K562 (cell line): ENCODE data around the gene USB1. TPM values are rescaled to one million over a fixed set of nuclear protein-coding genes. Genes with fewer than 3 reads are reported as not detected.

Experiments
- ATAC-seq: fragments of 200-7000 bp; cut with Tn5 transposase; 3 replicates; pipeline ENCODE4 v1.9.1; 2020; ENCODE audit warnings: moderate library complexity
- BruUV-seq: library from RNA; stranded (reverse); fragments of 400-500 nt; replicated peaks from 2 replicates; lab custom pipeline; 2021; lab: Mats Ljungman, UMichigan
- CTCF ChIA-PET: fragments of 300-600 bp; formaldehyde crosslinking; extraction: SDS; loops from one replicate; lab custom pipeline; 2021; ENCODE audit warnings: low intra/inter-chr PET ratio; lab: Yijun Ruan, JAX
- POLR2A ChIA-PET: fragments of 300-600, 350-650 bp; sonication (Branson Sonifier 250); formaldehyde crosslinking; extraction: SDS; loops from one replicate; lab custom pipeline; 2021; ENCODE audit warnings: antibody characterized with exemption, inconsistent platforms; lab: Yijun Ruan, JAX
- DNase-seq, 4 experiments: peaks; one replicate each; pipeline versions ENCODE4 v3.0.0 to v3.0.0-alpha.2; 2011 to 2018; ENCODE audit warnings: low spot score in 3 of 4, mixed read lengths in 3 of 4; ENCODE audit errors: extremely low read depth in 1 of 4
- FAIRE-seq: peaks from 2 replicates; lab custom pipeline; 2011; peaks lifted over from hg19 to GRCh38; lab: Jason Lieb, UNC
- H2AFZ ChIP-seq: 2 replicates; pipeline ENCODE4 v1.6.0; 2011; ENCODE audit warnings: low read depth, low read length, control low read depth, inconsistent platforms
- H3K27ac ChIP-seq: fragments of 200-600 bp; 3 replicates; pipeline ENCODE4 v1.8.0; 2011; ENCODE audit warnings: low read depth, mild to moderate bottlenecking, control low read depth, inconsistent platforms, low read length, moderate library complexity, mixed read lengths; ENCODE audit errors: extremely low read depth
- H3K27me3 ChIP-seq, 2 experiments: fragments of 300-600 bp in 1 of 2; 2 replicates in 1 of 2; 3 replicates in 1 of 2; pipeline versions ENCODE4 v1.6.0 to v1.8.0; 2011; ENCODE audit warnings: inconsistent platforms in 2 of 2, low read length in 2 of 2, mild to moderate bottlenecking in 1 of 2, mixed read lengths in 1 of 2, moderate library complexity in 1 of 2; ENCODE audit not compliant: control insufficient read depth in 2 of 2, insufficient read depth in 2 of 2
- H3K36me3 ChIP-seq: fragments of 300-600 bp; 3 replicates; pipeline ENCODE4 v1.8.0; 2011; ENCODE audit warnings: mild to moderate bottlenecking, low read length, inconsistent platforms; ENCODE audit not compliant: control insufficient read depth, insufficient read depth
- H3K4me1 ChIP-seq, 2 experiments: fragments of 200-600 bp in 1 of 2; replicated peaks in 1 of 2; 2 replicates in 1 of 2; 3 replicates in 1 of 2; pipeline versions ENCODE4 v1.5.1 to v1.8.0; 2011; ENCODE audit warnings: inconsistent platforms in 2 of 2, low read length in 2 of 2, mild to moderate bottlenecking in 1 of 2, mixed read lengths in 1 of 2, moderate library complexity in 1 of 2; ENCODE audit not compliant: control insufficient read depth in 2 of 2, insufficient read depth in 2 of 2
- H3K4me2 ChIP-seq: 2 replicates; pipeline ENCODE4 v1.6.1; 2011; ENCODE audit warnings: low read length, control low read depth, inconsistent platforms, mixed read lengths; ENCODE audit not compliant: insufficient read depth
- H3K4me3 ChIP-seq: fragments of 200-600 bp; sonication (generic), shearing (Covaris generic); 2 replicates; pipeline ENCODE4 v1.5.1; 2016; ENCODE audit warnings: control low read depth, inconsistent platforms
- H3K79me2 ChIP-seq: fragments of 200-600 bp; 3 replicates; pipeline ENCODE4 v1.8.0; 2011; ENCODE audit warnings: low read length, inconsistent platforms; ENCODE audit not compliant: control insufficient read depth, insufficient read depth
- H3K9ac ChIP-seq, 2 experiments: 2 replicates each; pipeline versions ENCODE4 v1.6.0 to v1.6.1; 2011; ENCODE audit warnings: low read depth in 2 of 2, low read length in 2 of 2, control low read depth in 1 of 2, inconsistent platforms in 1 of 2, mild to moderate bottlenecking in 1 of 2, mixed read lengths in 1 of 2; ENCODE audit not compliant: insufficient read depth in 1 of 2
- H3K9me1 ChIP-seq: one replicate; pipeline ENCODE4 v1.6.0; 2011; ENCODE audit warnings: inconsistent platforms, mild to moderate bottlenecking, low read length, moderate library complexity; ENCODE audit not compliant: control insufficient read depth, insufficient read depth
- H3K9me3 ChIP-seq: replicated peaks from 2 replicates; pipeline ENCODE4 v1.5.1; 2011; ENCODE audit warnings: low read depth, low read length, inconsistent platforms; ENCODE audit not compliant: control insufficient read depth, insufficient read depth
- H4K20me1 ChIP-seq: replicated peaks from 2 replicates; pipeline ENCODE4 v1.6.1; 2011; ENCODE audit warnings: low read length, inconsistent platforms, mixed read lengths; ENCODE audit not compliant: control insufficient read depth, insufficient read depth
- CCAR2 ChIP-seq: fragments of 200-400 bp; formaldehyde crosslinking; IDR thresholded peaks from 2 replicates; pipeline ENCODE4 v1.6.1; 2017; ENCODE audit warnings: mild to moderate bottlenecking, low read depth, low read length
- SOX6 ChIP-seq: fragments of 450-650 bp; IDR thresholded peaks from 2 replicates; pipeline ENCODE4 v1.6.1; 2014; ENCODE audit warnings: mild to moderate bottlenecking
- ZNF316 ChIP-seq: fragments of 450-650 bp; IDR thresholded peaks from 2 replicates; pipeline ENCODE4 v1.6.1; 2016
- WGBS: fragments of 100-300 bp; shearing (Covaris generic); methylation state at CpG from one replicate; pipeline ENCODE4 v1.1.6; 2016; ENCODE audit warnings: low coverage, mixed read lengths; ENCODE audit not compliant: insufficient coverage; ENCODE audit errors: missing lambda C conversion rate; 5-methylcytosine and 5-hydroxymethylcytosine counted together
- in situ Hi-C: fragments of 300-500 bp; cut with MboI; formaldehyde crosslinking; loops from 4 replicates; pipeline ENCODE4 v1.15.0; 2018; ENCODE audit warnings: inconsistent platforms, mixed read lengths
- intact Hi-C: fragments of 100-400 bp; cut with micrococcal nuclease; formaldehyde crosslinking; loops from 2 replicates; pipeline ENCODE4 v1.14.2; 2022
- polyA plus RNA-seq, 8 experiments: library from polyadenylated mRNA; depleted of rRNA in 4 of 8; stranded (reverse) in 5 of 8; unstranded in 3 of 8; fragments of >200 nt; fragmentation: Nextera tagmentation in 2 of 8; fragmentation: Illumina TruSeq in 1 of 8; extraction: Ambion mirVana in 2 of 8; extraction: Trizol in 1 of 8; gene quantifications; 2 replicates each; pipeline versions ENCODE4 v1.2.1 to v1.2.3, GENCODE V29; 2011 to 2014; ENCODE audit warnings: inconsistent platforms in 1 of 8, missing spikeins in 1 of 8
- total RNA-seq, 7 experiments: library from RNA; depleted of rRNA in 6 of 7; stranded (reverse); fragments of >200 nt in 6 of 7; fragmentation: Illumina TruSeq in 2 of 7; extraction: Trizol in 2 of 7; gene quantifications; 2 replicates each; pipeline versions ENCODE4 v1.2.1 to v1.2.3, GENCODE V29; 2011 to 2021; ENCODE audit warnings: low replicate concordance in 1 of 7
- TF ChIP-seq, protein P1 (sequence below): fragments of 250-450 bp; sonication (Bioruptor Pico); IDR thresholded peaks from 2 replicates; pipeline ENCODE4 v1.8.0; 2022; ENCODE audit warnings: moderate library complexity, mild to moderate bottlenecking, inconsistent platforms

Gene USB1
- total and polyA plus RNA-seq, 9 of the 15 experiments (the other 6 are each of a cell fraction or from before 2014, with no cell fraction given) = 11.6 to 73.6 (median 19.4) TPM

GRCh38 chr16:58054289-58054688 lies 53.1 kb downstream of the USB1 start:
- Histone ChIP-seq H3K9me1 (no peaks in the 10 kb centered on the region), H3K9me3 (no peaks in the 10 kb centered on the region), H3K4me2 (no peak overlapping the region), H2AFZ (peak overlapping the region; percentile 60), H3K4me1 (peaks cover 0 to 8% of the 10 kb centered on the region in 2 experiments; a peak in 1 of 5 replicates), H3K4me3 (no peak overlapping the region), H4K20me1 (no peaks in the 10 kb centered on the region; the same call in 1 of the 2 replicates), H3K9ac (no peak overlapping the region), H3K79me2 (no peaks in the 10 kb centered on the region), H3K27ac (no peak overlapping the region), H3K27me3 (peaks cover 13 to 18% of the 10 kb centered on the region in 2 experiments; a peak in 3 of 5 replicates), H3K36me3 (no peaks in the 10 kb centered on the region)
- 0 out of 2 replicates have a peak, but pooled peaks have one; percentile 30 for TF ChIP-seq SOX6
- TF ChIP-seq, protein P1, sequence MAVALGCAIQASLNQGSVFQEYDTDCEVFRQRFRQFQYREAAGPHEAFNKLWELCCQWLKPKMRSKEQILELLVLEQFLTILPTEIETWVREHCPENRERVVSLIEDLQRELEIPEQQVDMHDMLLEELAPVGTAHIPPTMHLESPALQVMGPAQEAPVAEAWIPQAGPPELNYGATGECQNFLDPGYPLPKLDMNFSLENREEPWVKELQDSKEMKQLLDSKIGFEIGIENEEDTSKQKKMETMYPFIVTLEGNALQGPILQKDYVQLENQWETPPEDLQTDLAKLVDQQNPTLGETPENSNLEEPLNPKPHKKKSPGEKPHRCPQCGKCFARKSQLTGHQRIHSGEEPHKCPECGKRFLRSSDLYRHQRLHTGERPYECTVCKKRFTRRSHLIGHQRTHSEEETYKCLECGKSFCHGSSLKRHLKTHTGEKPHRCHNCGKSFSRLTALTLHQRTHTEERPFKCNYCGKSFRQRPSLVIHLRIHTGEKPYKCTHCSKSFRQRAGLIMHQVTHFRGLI = no peak
- FAIRE-seq = no peak
- in situ Hi-C loops = no loop called here
- WGBS = 9% methylated on average over 10 of the region's 10 CpGs
- DNase-seq = no peak
- ATAC-seq = no peak
- intact Hi-C loops = no loop called here
- BruUV-seq = no TSS peak
- CTCF ChIA-PET = no interaction called here
- POLR2A ChIA-PET = no interaction called here

DNA sequence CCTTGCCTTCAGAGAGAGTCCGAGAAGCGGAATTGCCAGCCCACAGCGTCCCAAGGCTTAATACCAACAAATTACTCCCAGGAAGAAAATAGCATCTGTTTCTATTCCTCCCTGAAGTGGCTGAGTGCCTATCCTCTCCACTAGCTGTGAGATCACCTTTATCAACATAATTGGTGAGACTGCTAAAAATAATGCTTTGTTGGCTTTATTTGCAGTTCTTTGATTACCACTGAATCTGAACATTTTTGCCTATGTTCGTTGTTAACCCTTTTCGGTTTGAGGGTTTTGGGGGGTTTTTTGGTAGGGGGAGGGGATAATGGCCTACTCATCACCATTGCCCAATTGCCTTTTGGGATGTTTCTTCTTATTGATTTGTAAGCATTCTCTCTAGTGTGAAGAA lies 55.4 kb downstream of the USB1 start:
- no peak for ATAC-seq
- BruUV-seq = no TSS peak
- intact Hi-C loops = no loop called here

More for the DNA sequence above, 55.4 kb downstream of the USB1 start:
- H3K4me1 ChIP-seq = peaks cover 0 to 4% of the 10 kb centered on the region in 2 experiments; a peak in 1 of 5 replicates
- peaks cover 13 to 18% of the 10 kb centered on the region in 2 experiments; a peak in 3 of 5 replicates for H3K27me3 ChIP-seq
- in situ Hi-C loops = no loop called here
- H3K36me3 ChIP-seq = no peaks in the 10 kb centered on the region
- no peaks in the 10 kb centered on the region for H3K9me3 ChIP-seq
- no peak overlapping the region for H3K4me2 ChIP-seq
- H3K9me1 ChIP-seq = no peaks in the 10 kb centered on the region
- H2AFZ ChIP-seq = no peak overlapping the region
- no peaks in the 10 kb centered on the region for H3K79me2 ChIP-seq
- CTCF ChIA-PET = no interaction called here
- POLR2A ChIA-PET = interaction anchor here (0.6 to 1.3 kb wide), 2 partner anchors 10 to 24 kb away, joined by 4 read pairs; no protein-coding TSS in a partner anchor
- H3K4me3 ChIP-seq = no peak overlapping the region
- TF ChIP-seq ZNF316 (peak; percentile 65), CCAR2 (no peak)
- FAIRE-seq (no peak), DNase-seq (no peak)
- H3K27ac ChIP-seq = no peak overlapping the region
- no peak overlapping the region for H3K9ac ChIP-seq
- no peaks in the 10 kb centered on the region; the same call in 1 of the 2 replicates for H4K20me1 ChIP-seq
- 11% methylated on average over 5 of the region's 5 CpGs for WGBS
